A172 (cell line): ENCODE measurements around the gene CIDEB. TPM values are rescaled to one million over a fixed set of nuclear protein-coding genes. Genes with fewer than 3 reads are reported as not detected.
"Not testable (repeated sequence)": the region's sequence is repeated elsewhere in the genome, so short reads cannot be mapped to it uniquely, and the experiment has no call there.

Experiments used
- DNase-seq: peaks from one replicate; pipeline ENCODE4 v3.0.0-alpha.2; 2015; ENCODE audit warnings: low spot score
- total RNA-seq: library from RNA; depleted of rRNA; stranded (reverse); fragments of >200 nt; shearing (Covaris generic); gene quantifications from 2 replicates; pipeline ENCODE4 v1.2.3, GENCODE V29; 2014; rRNA removed

CIDEB gene, protein sequence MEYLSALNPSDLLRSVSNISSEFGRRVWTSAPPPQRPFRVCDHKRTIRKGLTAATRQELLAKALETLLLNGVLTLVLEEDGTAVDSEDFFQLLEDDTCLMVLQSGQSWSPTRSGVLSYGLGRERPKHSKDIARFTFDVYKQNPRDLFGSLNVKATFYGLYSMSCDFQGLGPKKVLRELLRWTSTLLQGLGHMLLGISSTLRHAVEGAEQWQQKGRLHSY
- total RNA-seq, result not detected in 2 replicates

DNA sequence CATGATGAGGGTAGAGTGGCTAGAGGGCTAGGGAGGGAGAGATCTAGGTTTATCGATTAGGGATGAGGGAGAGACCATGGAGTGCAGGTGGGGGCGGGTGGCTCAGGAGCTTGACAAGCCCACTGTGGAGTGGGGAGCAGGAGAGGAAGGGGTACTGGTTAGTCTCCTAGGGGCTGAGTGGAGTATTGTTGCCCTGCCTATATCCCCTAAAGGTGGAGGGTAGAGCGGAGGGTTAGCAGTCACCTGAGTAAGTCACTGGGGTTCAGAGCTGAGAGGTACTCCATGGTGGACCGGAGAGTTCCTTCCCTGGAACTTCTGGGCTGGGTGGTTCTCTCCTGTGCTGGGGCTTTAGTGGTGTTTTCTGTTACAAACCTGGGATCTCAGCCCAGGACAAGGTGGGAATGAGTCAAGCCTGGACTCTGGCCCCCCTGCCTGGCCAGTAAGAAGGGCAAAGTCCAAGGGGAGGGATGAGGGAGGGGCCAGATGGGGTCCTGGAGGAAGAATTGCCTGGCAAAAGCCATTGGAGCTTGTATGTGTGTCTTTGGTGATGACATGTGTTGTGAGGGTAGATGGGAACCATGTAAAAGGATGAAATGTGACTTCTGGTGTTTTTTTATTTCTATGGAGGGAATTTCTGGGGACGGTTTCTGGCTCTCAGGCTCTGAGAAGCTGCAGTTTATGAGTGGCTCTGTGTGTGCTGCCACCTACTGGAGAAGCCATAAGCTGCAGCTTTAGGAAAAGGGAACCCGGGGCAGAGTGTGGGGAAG is at the start of gene CIDEB:
CIDEB (minus strand) TSS at position 403 of the 767 bp plus-strand sequence; CDS start at position 284, 119 bp downstream.
- peak; percentile 40 for DNase-seq

GRCh38 chr14:24356208-24356607 is 48.4 kb upstream of the CIDEB start:
- DNase-seq, result no peak

- DNase-seq, result no peak
Observed at GRCh38 chr14:24355009-24355408, 47.2 kb upstream of the CIDEB start.

- not testable (repeated sequence) for DNase-seq
Observed at GRCh38 chr14:24354482-24354825, 46.7 kb upstream of the CIDEB start.

DNA sequence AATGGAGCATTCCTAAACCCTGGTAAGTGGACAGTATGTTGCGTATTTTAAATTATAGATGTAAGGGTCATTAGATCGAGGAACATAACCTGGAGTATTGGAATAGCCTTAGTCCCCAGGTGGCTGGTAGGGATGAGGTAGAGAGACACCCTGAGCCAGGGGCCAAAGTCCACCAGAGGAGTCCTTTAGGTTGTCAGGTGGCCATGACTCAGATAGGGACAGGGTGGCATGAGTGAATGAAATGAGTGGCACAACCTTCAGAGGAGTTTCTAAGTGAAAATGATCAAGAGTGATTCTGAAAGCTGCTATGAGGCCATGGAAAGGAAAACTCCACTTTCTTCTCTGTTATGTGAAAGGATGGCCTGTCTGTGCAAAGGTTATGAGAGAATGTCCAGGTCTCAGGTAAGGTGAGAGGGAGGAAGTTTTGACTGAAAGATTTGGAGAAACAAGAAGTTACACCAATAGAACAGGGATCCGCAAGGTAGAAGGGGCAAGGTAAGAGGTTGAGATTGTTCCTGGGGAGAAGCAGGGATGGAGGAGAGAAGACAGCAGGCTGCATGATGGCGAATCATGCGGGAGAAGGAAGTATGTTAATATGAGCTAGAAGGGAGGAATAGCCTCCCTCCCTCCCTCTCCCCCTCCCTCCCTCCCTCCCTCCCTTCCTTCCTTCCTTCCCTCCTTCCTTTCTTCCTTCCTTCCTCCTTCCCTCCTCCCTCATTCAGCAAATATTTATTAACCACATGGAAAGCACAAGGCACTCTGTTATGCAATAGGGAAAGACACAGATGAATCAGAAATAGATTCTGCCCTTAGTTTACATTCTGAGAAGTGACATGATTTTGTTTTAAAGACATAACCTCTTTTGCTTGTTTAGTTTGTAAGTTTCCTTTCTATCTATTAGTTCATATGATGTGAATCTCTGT is 46.0 kb upstream of the CIDEB start:
- DNase-seq, result no peak

GRCh38 chr14:24351517-24351916 is 43.7 kb upstream of the CIDEB start:
- DNase-seq, result no peak

DNA sequence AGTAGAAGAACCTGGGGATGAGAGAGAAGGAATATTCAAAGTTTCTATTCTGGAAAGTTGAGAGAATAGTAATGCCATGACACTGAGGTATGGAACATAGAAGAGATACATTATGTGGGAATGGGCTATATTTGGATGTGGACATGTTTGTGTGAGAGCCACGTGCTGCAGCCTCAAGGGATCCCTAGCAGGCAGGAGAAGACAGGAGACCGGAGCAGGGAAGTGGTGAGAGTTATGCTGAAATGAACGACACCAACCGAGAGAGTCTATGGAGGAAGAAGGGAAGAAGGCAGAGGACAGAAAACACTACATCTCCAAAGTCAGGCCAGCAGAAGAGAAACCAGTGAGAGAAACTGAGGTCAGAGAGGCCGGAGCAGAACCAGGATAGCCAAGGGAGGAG is 42.0 kb upstream of the CIDEB start:
- no peak for DNase-seq

- no peak for DNase-seq
Observed at GRCh38 chr14:24348186-24348585, 40.4 kb upstream of the CIDEB start.

- no peak for DNase-seq
Observed at GRCh38 chr14:24347134-24347533, 39.4 kb upstream of the CIDEB start.

DNA sequence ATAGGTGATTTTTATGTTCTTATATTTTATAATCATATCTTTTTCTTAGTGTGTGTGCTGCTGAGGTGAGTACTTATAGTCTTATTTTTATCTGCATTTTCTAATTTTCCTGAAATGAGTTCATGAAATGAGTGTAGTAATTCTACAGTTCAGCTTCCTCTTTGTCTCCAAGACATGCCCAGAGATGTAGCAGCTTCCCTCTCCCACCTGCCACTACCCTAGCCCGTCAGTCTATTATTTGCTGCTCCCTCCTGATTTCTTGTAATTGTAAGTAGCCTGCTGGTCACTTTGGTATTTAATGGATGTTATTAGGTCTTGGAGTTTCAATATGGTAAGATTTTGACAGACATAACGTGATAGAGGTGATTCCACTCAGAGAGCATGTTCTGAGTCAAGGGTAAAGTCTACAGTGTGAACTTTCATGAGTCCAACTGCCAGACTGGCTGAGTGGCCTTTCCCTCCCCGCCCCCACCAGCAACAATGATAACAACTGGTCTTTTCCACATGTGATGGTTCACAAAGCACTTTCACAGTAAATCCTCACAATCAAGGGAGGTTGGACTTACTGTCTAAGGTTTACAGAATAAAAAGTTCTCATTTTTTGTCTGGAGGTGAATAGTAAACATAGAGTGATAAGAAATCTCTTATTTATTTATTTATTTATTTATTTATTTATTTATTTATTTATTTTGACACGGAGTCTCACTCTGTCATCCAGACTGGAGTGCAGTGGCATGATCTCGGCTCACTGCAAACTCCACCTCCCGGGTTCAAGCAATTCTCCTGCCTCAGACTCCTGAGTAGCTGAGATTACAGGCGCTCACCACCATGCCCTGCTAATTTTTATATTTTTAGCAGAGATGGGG is 36.3 kb upstream of the CIDEB start:
- no peak for DNase-seq

DNA sequence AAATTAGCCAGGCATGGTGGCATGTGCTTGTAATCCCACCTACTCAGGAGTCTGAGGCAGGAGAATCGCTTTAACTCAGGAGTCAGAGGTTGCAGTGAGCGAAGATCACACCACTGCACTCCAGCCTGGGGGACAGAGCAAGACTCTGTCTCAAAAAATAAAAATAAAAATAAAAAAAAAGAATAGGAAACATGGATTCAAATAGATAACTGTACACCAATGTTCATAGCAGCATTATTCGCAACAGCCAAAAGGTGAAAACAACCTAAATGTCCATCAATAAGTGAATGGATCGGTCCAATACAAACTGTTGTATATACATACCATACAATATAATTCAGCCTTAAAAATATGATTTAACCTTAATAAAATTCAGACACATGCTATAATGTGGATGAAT is 35.1 kb upstream of the CIDEB start:
- DNase-seq, result no peak

DNA sequence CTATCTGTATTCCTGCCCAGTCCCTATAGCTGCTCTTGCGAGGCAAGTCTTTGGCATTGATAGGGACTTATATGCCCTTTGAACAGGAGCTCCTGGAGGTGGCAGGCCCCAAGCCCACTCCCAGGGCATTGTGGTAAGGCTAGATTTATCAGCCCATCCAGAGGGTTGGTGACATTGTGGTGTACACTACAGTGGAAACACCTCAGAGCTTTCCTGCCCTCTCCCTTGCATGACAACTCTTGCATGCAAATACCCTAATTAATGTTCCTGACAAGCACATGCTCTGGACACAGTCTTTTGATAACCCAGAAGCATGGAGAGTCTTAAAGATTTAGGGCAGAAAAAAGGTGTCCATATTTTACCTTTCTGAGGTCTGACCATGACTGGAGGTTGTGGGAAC is 32.8 kb upstream of the CIDEB start:
- DNase-seq, result no peak

DNA sequence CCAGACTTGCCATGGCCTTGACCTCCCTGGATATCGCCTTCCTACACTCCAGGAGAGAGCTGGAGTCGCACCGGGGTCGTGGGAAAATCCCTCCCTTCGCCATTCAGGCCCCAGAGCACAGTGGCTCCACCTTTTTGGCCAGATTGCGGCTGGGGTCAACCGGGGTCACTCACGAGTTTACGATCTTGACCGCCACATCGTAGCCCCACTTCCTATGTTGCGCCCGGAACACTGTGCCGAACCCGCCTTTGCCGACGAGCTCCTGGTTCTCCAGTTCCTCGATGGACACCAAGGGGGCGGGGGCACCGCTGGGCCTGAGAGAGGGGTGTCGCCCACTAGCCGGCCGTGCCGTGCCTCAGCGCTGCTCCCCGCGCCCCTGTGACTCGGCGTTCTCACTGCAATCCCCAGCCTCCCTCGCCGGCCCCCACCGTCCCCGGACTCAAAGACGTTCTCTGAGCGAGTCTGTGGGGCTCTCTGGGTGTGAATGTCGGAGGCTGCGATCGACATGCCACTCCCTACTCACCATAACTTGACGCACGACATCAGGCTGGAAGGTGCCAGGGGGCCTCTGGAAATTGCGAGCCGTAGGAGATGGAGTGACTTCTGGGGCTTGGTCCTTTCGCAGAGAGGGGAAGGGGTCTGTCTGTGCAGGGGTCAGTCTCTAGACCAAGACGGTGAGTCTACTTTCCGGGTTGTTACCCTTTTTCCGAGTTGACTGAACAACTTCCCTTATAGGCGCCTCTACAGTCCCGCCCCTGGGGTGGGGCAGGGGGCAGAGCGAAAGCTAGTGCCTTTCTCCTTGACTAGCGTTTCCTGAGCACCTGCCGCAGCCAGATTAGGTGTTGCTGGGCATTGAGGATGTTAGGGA is 31.7 kb upstream of the CIDEB start, which contains the start of gene RIPK3:
RIPK3 (minus strand) TSS at position 708 of the 868 bp plus-strand sequence; CDS start at position 543, 165 bp downstream.
- no peak for DNase-seq

GRCh38 chr14:24338843-24339242 is 31.1 kb upstream of the CIDEB start:
- DNase-seq, result no peak

- DNase-seq, result no peak
Observed at GRCh38 chr14:24337824-24338175, 30.0 kb upstream of the CIDEB start.

DNA sequence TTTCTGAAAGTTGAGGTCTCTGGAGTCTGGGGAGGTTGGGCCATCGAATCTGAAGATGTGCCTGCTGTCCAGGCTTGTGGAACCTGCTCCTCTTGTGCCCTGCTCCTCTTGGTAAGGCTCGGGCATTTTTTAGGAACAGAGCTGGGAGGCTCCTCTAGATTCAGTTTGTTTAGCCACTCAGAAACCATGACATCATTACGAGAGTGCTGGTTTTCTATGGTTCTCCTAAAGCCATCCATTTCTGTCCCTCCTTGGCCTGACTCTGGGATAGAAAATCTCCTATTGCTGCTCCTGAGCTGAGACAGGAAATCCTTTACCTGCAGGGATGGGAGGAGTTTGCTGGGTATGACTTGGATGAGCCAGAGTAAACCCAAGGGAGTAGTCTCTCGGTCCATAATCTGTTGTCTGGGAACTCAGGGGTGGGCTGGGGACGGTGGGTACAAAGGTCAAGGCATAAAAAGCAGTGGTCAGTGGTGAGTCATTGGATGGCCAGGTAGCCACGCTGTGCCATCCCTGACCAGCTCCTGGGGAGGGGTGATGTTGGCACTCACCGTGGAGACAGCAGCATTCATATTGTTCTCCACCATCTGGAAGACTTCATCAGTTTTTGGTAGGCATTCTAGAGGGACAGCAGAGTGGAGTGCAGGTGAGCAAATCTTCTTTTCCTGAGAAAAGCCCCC is 29.5 kb upstream of the CIDEB start:
- DNase-seq, result no peak

DNA sequence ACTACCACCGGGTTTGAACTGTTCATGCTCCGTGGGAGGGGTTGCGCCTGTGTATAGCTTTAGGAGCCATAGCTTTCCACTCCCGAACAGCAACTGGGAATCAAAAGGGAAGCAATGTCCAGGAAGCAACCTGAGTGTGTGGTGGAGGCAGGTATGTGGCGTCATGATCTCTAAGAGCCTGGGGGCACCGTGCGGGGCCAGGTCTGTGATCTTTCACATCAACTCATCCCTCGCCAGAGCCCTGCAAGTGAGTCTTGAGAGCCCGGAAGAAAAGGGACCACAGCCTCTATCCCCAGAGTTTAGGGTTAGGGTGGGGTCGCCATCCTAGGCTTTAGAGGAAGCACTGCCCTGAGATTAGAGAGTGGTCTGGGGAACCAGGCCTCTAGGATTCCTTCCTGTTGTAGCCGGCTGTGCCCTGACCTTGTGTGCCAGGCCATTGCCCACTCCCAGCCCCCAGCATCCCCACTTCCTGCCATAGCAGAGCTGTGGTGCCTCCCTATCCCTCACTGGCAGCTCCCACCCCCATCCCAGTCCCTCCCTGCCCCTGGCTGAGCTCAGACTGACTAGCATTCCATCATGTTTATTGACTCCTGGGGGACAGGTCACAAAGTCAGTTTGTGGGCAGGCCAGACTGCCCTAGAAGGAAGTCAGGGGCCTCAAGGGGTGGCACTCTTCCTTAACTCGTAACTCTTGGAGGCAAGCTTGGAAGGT is 27.8 kb upstream of the CIDEB start:
- no peak for DNase-seq

- DNase-seq, result no peak
Observed at GRCh38 chr14:24334431-24335291, 26.9 kb upstream of the CIDEB start, which contains the start of gene ADCY4. ADCY4 (minus strand) TSS chr14:24335071; CDS start chr14:24334652, 419 bp downstream.
